ENCODE results near the gene SBF2.

The SBF2 gene

DNA sequence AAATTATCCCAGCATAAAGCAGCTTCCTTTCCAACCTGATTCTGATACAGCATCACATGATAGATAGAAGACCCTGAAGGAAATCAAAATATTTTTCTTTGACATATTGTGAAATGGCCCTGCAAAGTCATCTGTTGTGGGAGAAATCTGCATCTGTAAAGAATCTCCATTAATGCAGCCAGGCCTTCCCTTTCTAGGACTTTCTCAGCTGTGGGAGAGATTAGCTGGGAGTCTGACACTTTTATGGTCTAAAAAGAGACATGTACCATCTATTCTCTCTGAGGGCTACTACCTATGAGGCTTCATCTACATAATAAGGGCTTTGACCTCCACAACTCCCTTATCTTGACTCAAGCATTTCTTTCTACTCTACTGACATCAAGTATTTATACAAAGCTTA is 392.1 kb downstream of the SBF2 start:
- no peak for TF ChIP-seq SIN3A (IDR thresholded peaks at IDR 0.05; ENCODE audit: borderline replicate concordance, insufficient read depth, low read length)
- TF ChIP-seq, protein P1, sequence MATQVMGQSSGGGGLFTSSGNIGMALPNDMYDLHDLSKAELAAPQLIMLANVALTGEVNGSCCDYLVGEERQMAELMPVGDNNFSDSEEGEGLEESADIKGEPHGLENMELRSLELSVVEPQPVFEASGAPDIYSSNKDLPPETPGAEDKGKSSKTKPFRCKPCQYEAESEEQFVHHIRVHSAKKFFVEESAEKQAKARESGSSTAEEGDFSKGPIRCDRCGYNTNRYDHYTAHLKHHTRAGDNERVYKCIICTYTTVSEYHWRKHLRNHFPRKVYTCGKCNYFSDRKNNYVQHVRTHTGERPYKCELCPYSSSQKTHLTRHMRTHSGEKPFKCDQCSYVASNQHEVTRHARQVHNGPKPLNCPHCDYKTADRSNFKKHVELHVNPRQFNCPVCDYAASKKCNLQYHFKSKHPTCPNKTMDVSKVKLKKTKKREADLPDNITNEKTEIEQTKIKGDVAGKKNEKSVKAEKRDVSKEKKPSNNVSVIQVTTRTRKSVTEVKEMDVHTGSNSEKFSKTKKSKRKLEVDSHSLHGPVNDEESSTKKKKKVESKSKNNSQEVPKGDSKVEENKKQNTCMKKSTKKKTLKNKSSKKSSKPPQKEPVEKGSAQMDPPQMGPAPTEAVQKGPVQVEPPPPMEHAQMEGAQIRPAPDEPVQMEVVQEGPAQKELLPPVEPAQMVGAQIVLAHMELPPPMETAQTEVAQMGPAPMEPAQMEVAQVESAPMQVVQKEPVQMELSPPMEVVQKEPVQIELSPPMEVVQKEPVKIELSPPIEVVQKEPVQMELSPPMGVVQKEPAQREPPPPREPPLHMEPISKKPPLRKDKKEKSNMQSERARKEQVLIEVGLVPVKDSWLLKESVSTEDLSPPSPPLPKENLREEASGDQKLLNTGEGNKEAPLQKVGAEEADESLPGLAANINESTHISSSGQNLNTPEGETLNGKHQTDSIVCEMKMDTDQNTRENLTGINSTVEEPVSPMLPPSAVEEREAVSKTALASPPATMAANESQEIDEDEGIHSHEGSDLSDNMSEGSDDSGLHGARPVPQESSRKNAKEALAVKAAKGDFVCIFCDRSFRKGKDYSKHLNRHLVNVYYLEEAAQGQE (IDR thresholded peaks at IDR 0.05; ENCODE audit: insufficient read depth in 1 of 2, low read depth in 2 of 2, low read length in 2 of 2): no peak
- TF ChIP-seq POLR2AphosphoS5 (IDR thresholded peaks at IDR 0.05; ENCODE audit: low read depth, low read length): no peak
- TF ChIP-seq FOXP2 (optimal IDR thresholded peaks at IDR 0.05; ENCODE audit: borderline replicate concordance, extremely low read depth, extremely low read length, insufficient read depth): no peak
- no peak for TF ChIP-seq TAF1 (IDR thresholded peaks at IDR 0.05; ENCODE audit: borderline replicate concordance, insufficient read depth, low read length)

DNA sequence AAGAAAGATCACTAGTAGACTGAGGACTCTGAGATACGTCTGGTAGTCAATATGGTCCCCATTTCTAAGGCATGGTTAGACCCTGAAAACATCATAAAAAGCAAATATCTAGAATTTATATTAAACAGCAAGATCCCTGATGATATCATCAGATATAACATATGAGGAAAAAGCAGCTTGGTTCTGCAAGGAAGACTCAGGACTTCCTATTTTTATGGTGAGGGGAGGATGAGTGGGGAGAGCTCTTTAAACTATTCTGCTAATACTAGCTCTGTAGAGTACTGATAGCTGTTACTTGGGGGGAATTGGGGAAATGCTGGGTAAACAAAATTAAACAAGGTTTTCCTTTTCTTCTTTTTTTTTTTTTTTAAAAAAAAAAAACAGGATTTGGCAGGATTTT is 394.3 kb downstream of the SBF2 start:
- TF ChIP-seq TAF1 (IDR thresholded peaks at IDR 0.05; ENCODE audit: borderline replicate concordance, insufficient read depth, low read length) (no peak), FOXP2 (optimal IDR thresholded peaks at IDR 0.05; ENCODE audit: borderline replicate concordance, extremely low read depth, extremely low read length, insufficient read depth) (no peak), SIN3A (IDR thresholded peaks at IDR 0.05; ENCODE audit: borderline replicate concordance, insufficient read depth, low read length) (no peak), POLR2AphosphoS5 (IDR thresholded peaks at IDR 0.05; ENCODE audit: low read depth, low read length) (no peak)
- TF ChIP-seq, protein P1 (IDR thresholded peaks at IDR 0.05; ENCODE audit: insufficient read depth in 1 of 2, low read depth in 2 of 2, low read length in 2 of 2): no peak

DNA sequence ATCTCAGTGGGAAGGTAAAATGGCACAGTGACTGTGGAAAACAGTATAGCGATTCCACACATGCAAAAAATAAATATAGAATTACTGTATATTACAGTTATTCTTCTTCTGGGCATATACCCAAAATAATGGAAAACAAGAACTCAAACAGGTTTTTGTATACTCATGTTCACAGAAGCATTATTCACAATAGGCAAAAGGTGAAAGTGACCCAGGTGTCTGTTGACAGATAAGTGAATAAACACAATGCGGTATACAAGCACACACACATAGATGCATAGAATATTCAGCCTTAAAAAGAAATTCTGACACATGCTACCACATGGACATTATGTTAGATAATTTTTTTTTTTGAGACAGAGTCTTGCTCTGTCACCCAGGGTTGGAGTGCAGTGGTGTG is 397.1 kb downstream of the SBF2 start:
- TF ChIP-seq POLR2AphosphoS5 (IDR thresholded peaks at IDR 0.05; ENCODE audit: low read depth, low read length) (no peak), FOXP2 (optimal IDR thresholded peaks at IDR 0.05; ENCODE audit: borderline replicate concordance, extremely low read depth, extremely low read length, insufficient read depth) (no peak), SIN3A (IDR thresholded peaks at IDR 0.05; ENCODE audit: borderline replicate concordance, insufficient read depth, low read length) (no peak)
- TF ChIP-seq, protein P1 (IDR thresholded peaks at IDR 0.05; ENCODE audit: insufficient read depth in 1 of 2, low read depth in 2 of 2, low read length in 2 of 2): no peak

DNA sequence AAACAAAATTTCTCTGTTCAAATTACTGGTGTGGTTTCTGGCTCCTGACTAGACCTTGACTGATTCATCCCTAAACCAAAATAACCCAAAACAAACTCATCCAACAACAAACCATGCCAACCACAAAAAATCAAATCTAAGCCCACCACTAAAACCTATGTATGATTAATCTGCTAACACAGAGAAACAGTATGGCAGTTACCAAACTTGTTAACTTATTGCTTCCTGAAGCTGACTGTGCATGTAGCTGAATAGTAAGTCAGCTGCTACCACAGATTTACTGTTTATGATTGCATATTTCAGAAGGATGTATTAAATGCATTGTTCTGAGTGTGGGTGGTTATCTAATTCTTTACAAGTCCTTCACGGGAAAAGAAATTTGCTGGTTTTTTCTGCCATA is 399.0 kb downstream of the SBF2 start:
- TF ChIP-seq SIN3A (IDR thresholded peaks at IDR 0.05; ENCODE audit: borderline replicate concordance, insufficient read depth, low read length) (no peak), TAF1 (IDR thresholded peaks at IDR 0.05; ENCODE audit: borderline replicate concordance, insufficient read depth, low read length) (no peak), FOXP2 (optimal IDR thresholded peaks at IDR 0.05; ENCODE audit: borderline replicate concordance, extremely low read depth, extremely low read length, insufficient read depth) (no peak), POLR2AphosphoS5 (IDR thresholded peaks at IDR 0.05; ENCODE audit: low read depth, low read length) (no peak)
- TF ChIP-seq, protein P1 (IDR thresholded peaks at IDR 0.05; ENCODE audit: insufficient read depth in 1 of 2, low read depth in 2 of 2, low read length in 2 of 2): no peak

DNA sequence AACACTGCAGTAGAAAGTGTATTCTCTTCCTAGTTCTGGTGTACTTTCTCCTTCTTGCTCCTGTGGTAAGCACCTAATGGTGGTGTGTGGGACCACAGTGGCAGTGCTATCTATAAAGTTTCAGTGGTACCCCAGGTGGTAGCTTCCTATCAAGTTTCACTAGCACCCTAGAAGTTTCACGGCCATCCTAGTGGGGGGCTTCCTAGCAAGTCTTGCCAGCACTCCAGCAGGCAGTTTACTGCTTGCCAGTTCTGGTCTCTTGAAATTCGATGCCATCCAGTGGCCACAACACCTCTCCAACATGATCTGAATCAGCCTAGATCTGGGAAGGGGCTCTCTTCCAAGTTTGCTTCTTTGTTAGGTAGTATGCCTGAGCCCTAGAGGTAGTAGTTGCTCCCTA is 400.5 kb downstream of the SBF2 start:
- TF ChIP-seq TAF1 (IDR thresholded peaks at IDR 0.05; ENCODE audit: borderline replicate concordance, insufficient read depth, low read length) (no peak), FOXP2 (optimal IDR thresholded peaks at IDR 0.05; ENCODE audit: borderline replicate concordance, extremely low read depth, extremely low read length, insufficient read depth) (no peak), SIN3A (IDR thresholded peaks at IDR 0.05; ENCODE audit: borderline replicate concordance, insufficient read depth, low read length) (no peak), POLR2AphosphoS5 (IDR thresholded peaks at IDR 0.05; ENCODE audit: low read depth, low read length) (no peak)
- TF ChIP-seq, protein P1 (IDR thresholded peaks at IDR 0.05; ENCODE audit: insufficient read depth in 1 of 2, low read depth in 2 of 2, low read length in 2 of 2): no peak

Data from PFSK-1 (cell line).